DND-41 (cell line): ENCODE data around the gene SGTA.

Source experiments
- ATAC-seq: fragments of 200-7000 bp; cut with Tn5 transposase; 3 replicates; pipeline ENCODE4 v1.9.1; 2021; ENCODE audit warnings: low read depth; ENCODE audit not compliant: insufficient read depth
- DNase-seq: peaks from one replicate; pipeline ENCODE4 v3.0.0-alpha.2; 2020
- H2AFZ ChIP-seq: 2 replicates; pipeline ENCODE4 v1.6.0; 2012; ENCODE audit warnings: low read depth, low read length
- H3K27ac ChIP-seq: 2 replicates; pipeline ENCODE4 v1.5.1; 2012; ENCODE audit warnings: low read length, inconsistent platforms
- H3K27me3 ChIP-seq: fragments of 200-600 bp; sonication (generic); 2 replicates; pipeline ENCODE4 v1.6.0; 2012; ENCODE audit warnings: low read length, mild to moderate bottlenecking, inconsistent platforms; ENCODE audit not compliant: insufficient read depth, poor library complexity
- H3K36me3 ChIP-seq: 2 replicates; pipeline ENCODE4 v1.5.1; 2012; ENCODE audit warnings: low read length, inconsistent platforms; ENCODE audit not compliant: insufficient read depth
- H3K4me1 ChIP-seq: 2 replicates; pipeline ENCODE4 v1.5.1; 2012; ENCODE audit warnings: mild to moderate bottlenecking, low read length; ENCODE audit not compliant: insufficient read depth
- H3K4me2 ChIP-seq: 2 replicates; pipeline ENCODE4 v1.6.0; 2012; ENCODE audit warnings: mild to moderate bottlenecking, moderate library complexity, low read length, inconsistent platforms; ENCODE audit not compliant: insufficient read depth
- H3K4me3 ChIP-seq, 2 experiments: fragments of 200-600 bp in 1 of 2; shearing (Covaris generic) in 1 of 2; 2 replicates each; pipeline ENCODE4 v1.5.1; 2012 to 2016; ENCODE audit warnings: inconsistent platforms in 2 of 2, low read length in 2 of 2, mild to moderate bottlenecking in 2 of 2, low read depth in 1 of 2, moderate library complexity in 1 of 2
- H3K79me2 ChIP-seq: 2 replicates; pipeline ENCODE4 v1.6.0; 2012; ENCODE audit warnings: low read length, inconsistent platforms; ENCODE audit not compliant: insufficient read depth
- H3K9ac ChIP-seq: 2 replicates; pipeline ENCODE4 v1.6.0; 2012; ENCODE audit warnings: low read depth, mild to moderate bottlenecking, inconsistent platforms, low read length, moderate library complexity
- H3K9me3 ChIP-seq: 2 replicates; pipeline ENCODE4 v1.5.1; 2012; ENCODE audit warnings: low read length, moderate library complexity, mild to moderate bottlenecking, inconsistent platforms; ENCODE audit not compliant: insufficient read depth, severe bottlenecking
- H4K20me1 ChIP-seq: 2 replicates; pipeline ENCODE4 v1.6.0; 2012; ENCODE audit warnings: low read length; ENCODE audit not compliant: insufficient read depth
- CTCF ChIP-seq: IDR thresholded peaks from 2 replicates; pipeline ENCODE4 v1.5.1; 2012; ENCODE audit warnings: borderline replicate concordance, low read length, moderate library complexity, mild to moderate bottlenecking; ENCODE audit not compliant: poor library complexity, severe bottlenecking; ENCODE audit errors: extremely low read depth
- EZH2 ChIP-seq: IDR thresholded peaks from 3 replicates; pipeline ENCODE4 v1.6.1; 2012; ENCODE audit warnings: borderline replicate concordance, low read depth, mild to moderate bottlenecking, moderate library complexity, low read length, inconsistent platforms; ENCODE audit not compliant: severe bottlenecking

Gene SGTA

DNA sequence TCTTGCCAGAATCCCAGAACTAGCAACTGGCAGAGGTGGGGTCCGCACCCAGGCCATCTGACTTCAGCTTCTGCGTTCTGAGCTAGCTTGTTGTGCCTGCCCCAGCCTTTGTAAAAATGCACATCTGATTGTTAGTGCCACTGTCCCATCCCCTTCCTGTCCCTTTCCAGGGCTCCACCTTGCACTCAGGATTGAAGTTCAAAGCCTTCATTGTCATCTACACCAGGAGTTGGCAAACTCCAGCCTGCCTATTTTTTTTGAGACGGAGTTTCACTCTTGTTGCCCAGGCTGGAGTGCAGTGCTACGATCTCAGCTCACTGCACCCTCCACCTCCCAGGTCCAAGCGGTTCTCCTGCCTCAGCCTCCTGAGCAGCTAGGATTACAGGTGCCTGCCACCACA, 5.2 kb upstream of the SGTA start:
- Histone ChIP-seq H3K4me3 (no peak overlapping the region), H3K27me3 (no peaks in the 10 kb centered on the region), H2AFZ (no peak overlapping the region), H4K20me1 (peaks cover 32% of the 10 kb centered on the region; the same call in 1 of the 2 replicates), H3K79me2 (peaks cover 66% of the 10 kb centered on the region), H3K9me3 (no peaks in the 10 kb centered on the region), H3K9ac (no peak overlapping the region), H3K27ac (no peak overlapping the region), H3K4me1 (peaks cover 41% of the 10 kb centered on the region), H3K36me3 (peaks cover 47% of the 10 kb centered on the region), H3K4me2 (no peak overlapping the region)
- no peak for TF ChIP-seq EZH2
- TF ChIP-seq CTCF: no peak
- DNase-seq (no peak), ATAC-seq (no peak)

GRCh38 chr19:2787115-2787514, 4.0 kb upstream of the SGTA start:
- H3K27ac ChIP-seq: 0 out of 2 replicates have a peak overlapping the region, but pooled peaks have one; percentile 22
- H3K9ac ChIP-seq: peak overlapping the region; percentile 95; the same call in 1 of the 2 replicates

GRCh38 chr19:2785244-2785997, 2.3 kb upstream of the SGTA start, which contains the start of gene THOP1:
Gene THOP1 (plus strand): TSS chr19:2785503. CDS start chr19:2785663, 160 bp downstream.
- H3K9me3 ChIP-seq: no peaks in the 10 kb centered on the region
- ATAC-seq (peak; percentile 89), DNase-seq (peak; percentile 99)
- peak within 1 kb of the TSS; percentile 72 for H3K4me2 ChIP-seq
- peak within 1 kb of the TSS; percentile 89 for H2AFZ ChIP-seq
- H3K9ac ChIP-seq: peak within 1 kb of the TSS; percentile 95
- H3K27me3 ChIP-seq: no peaks in the 10 kb centered on the region
- H3K36me3 ChIP-seq: peaks cover 31% of the 10 kb centered on the region
- peaks cover 80% of the 10 kb centered on the region for H3K79me2 ChIP-seq
- H4K20me1 ChIP-seq: peaks cover 47% of the 10 kb centered on the region
- H3K27ac ChIP-seq: peak within 1 kb of the TSS; percentile 77
- H3K4me1 ChIP-seq: peaks cover 62% of the 10 kb centered on the region
- peak within 1 kb of the TSS; percentile 91 to 100 for H3K4me3 ChIP-seq
- TF ChIP-seq EZH2 (no peak), CTCF (no peak)

More at GRCh38 chr19:2787115-2787514, 4.0 kb upstream of the SGTA start:
- TF ChIP-seq CTCF (no peak), EZH2 (no peak)
- Histone ChIP-seq H3K9me3 (no peaks in the 10 kb centered on the region), H3K4me3 (peak overlapping the region in 1 of 2 experiments; percentile 6; a peak in 1 of 4 replicates), H3K27me3 (no peaks in the 10 kb centered on the region), H3K36me3 (peaks cover 41% of the 10 kb centered on the region), H2AFZ (no peak overlapping the region), H4K20me1 (peaks cover 40% of the 10 kb centered on the region), H3K4me1 (peaks cover 45% of the 10 kb centered on the region), H3K79me2 (peaks cover 76% of the 10 kb centered on the region), H3K4me2 (peak overlapping the region; percentile 72)
- no peak for ATAC-seq
- no peak for DNase-seq
